IMR-90 (cell line): ENCODE results near the gene CTIF. TPM values are rescaled to one million over a fixed set of nuclear protein-coding genes. Genes with fewer than 3 reads are reported as not detected.

Experiments
- ATAC-seq: fragments of 200-7000 bp; cut with Tn5 transposase; 2 replicates; pipeline ENCODE4 v1.9.1; 2020; ENCODE audit warnings: low read depth, mild to moderate bottlenecking, moderate library complexity
- BruUV-seq: library from RNA; stranded (reverse); fragments of 400-500 nt; replicated peaks from 2 replicates; lab custom pipeline; 2021; lab: Mats Ljungman, UMichigan
- CTCF ChIA-PET: fragments of 300-600 bp; formaldehyde crosslinking; extraction: SDS; loops from one replicate; lab custom pipeline; 2021; ENCODE audit warnings: antibody characterized with exemption; lab: Yijun Ruan, JAX
- POLR2A ChIA-PET: fragments of 300-600 bp; sonication (Branson Sonifier 250); formaldehyde crosslinking; loops from one replicate; lab custom pipeline; 2022; ENCODE audit warnings: antibody characterized with exemption; ENCODE audit not compliant: unreplicated experiment; lab: Charles Lee
- DNase-seq: peaks from one replicate; pipeline ENCODE4 v3.0.0; 2013
- H2AFZ ChIP-seq: replicated peaks from 2 replicates; pipeline ENCODE3; 2013; ENCODE audit warnings: low read length, mild to moderate bottlenecking; ENCODE audit not compliant: poor library complexity
- H2AK5ac ChIP-seq: 2 replicates; pipeline ENCODE4 v1.6.1; 2013; ENCODE audit warnings: low read depth, low read length, inconsistent platforms
- H2AK9ac ChIP-seq: replicated peaks from 2 replicates; pipeline ENCODE3; 2013; ENCODE audit warnings: mild to moderate bottlenecking, low read depth, low read length, moderate library complexity; ENCODE audit not compliant: poor library complexity
- H2BK120ac ChIP-seq: 2 replicates; pipeline ENCODE4 v1.6.1; 2013; ENCODE audit warnings: low read depth, low read length, inconsistent platforms
- H2BK15ac ChIP-seq: 3 replicates; pipeline ENCODE4 v1.6.1; 2013; ENCODE audit warnings: low read depth, low read length, inconsistent platforms
- H2BK20ac ChIP-seq: 2 replicates; pipeline ENCODE4 v1.6.1; 2013; ENCODE audit warnings: low read depth, mild to moderate bottlenecking, inconsistent platforms, low read length, moderate library complexity
- H2BK5ac ChIP-seq: 2 replicates; pipeline ENCODE4 v1.6.1; 2013; ENCODE audit warnings: mild to moderate bottlenecking, low read depth, low read length, inconsistent platforms; ENCODE audit not compliant: poor library complexity, severe bottlenecking
- H3K14ac ChIP-seq: replicated peaks from 2 replicates; pipeline ENCODE4 v1.6.1; 2013; ENCODE audit warnings: low read depth, low read length, inconsistent platforms
- H3K18ac ChIP-seq: 2 replicates; pipeline ENCODE4 v1.6.1; 2013; ENCODE audit warnings: low read depth, low read length, control low read depth
- H3K23ac ChIP-seq: 2 replicates; pipeline ENCODE4 v1.6.1; 2013; ENCODE audit warnings: low read depth, low read length, inconsistent platforms
- H3K27ac ChIP-seq: 2 replicates; pipeline ENCODE4 v1.5.1; 2013; ENCODE audit warnings: mild to moderate bottlenecking, control low read depth, low read length; ENCODE audit not compliant: insufficient read depth
- H3K27me3 ChIP-seq: 2 replicates; pipeline ENCODE4 v1.6.1; 2013; ENCODE audit warnings: low read length; ENCODE audit not compliant: control insufficient read depth, insufficient read depth
- H3K36me3 ChIP-seq: 2 replicates; pipeline ENCODE4 v1.6.1; 2013; ENCODE audit warnings: low read length, mixed read lengths; ENCODE audit not compliant: control insufficient read depth, insufficient read depth
- H3K4ac ChIP-seq: 2 replicates; pipeline ENCODE4 v1.6.1; 2013; ENCODE audit warnings: low read depth, low read length, inconsistent platforms
- H3K4me1 ChIP-seq: 2 replicates; pipeline ENCODE4 v1.6.1; 2013; ENCODE audit warnings: low read length, mixed read lengths; ENCODE audit not compliant: control insufficient read depth, insufficient read depth
- H3K4me2 ChIP-seq: 2 replicates; pipeline ENCODE4 v1.6.1; 2013; ENCODE audit warnings: low read depth, mild to moderate bottlenecking, control low read depth, low read length, moderate library complexity
- H3K4me3 ChIP-seq: 2 replicates; pipeline ENCODE4 v1.5.1; 2013; ENCODE audit warnings: low read depth, mild to moderate bottlenecking, control low read depth, low read length, moderate library complexity; ENCODE audit not compliant: insufficient read depth
- H3K56ac ChIP-seq: 2 replicates; pipeline ENCODE4 v1.6.1; 2013; ENCODE audit warnings: low read length, inconsistent platforms; ENCODE audit not compliant: insufficient read depth; ENCODE audit errors: extremely low read depth
- H3K79me1 ChIP-seq, 2 experiments: 2 replicates each; pipeline ENCODE4 v1.6.1; 2013; ENCODE audit warnings: low read length in 2 of 2, inconsistent platforms in 1 of 2, low read depth in 1 of 2
- H3K9ac ChIP-seq: 2 replicates; pipeline ENCODE4 v1.6.1; 2013; ENCODE audit warnings: low read depth, low read length, control low read depth
- H3K9me1 ChIP-seq: 2 replicates; pipeline ENCODE4 v1.6.1; 2013; ENCODE audit warnings: low read length, inconsistent platforms; ENCODE audit not compliant: insufficient read depth
- H3K9me3 ChIP-seq: 2 replicates; pipeline ENCODE4 v1.6.1; 2013; ENCODE audit warnings: low read length; ENCODE audit not compliant: control insufficient read depth, insufficient read depth
- H4K20me1 ChIP-seq: 2 replicates; pipeline ENCODE4 v1.6.1; 2013; ENCODE audit warnings: low read length, inconsistent platforms; ENCODE audit not compliant: insufficient read depth
- H4K5ac ChIP-seq: 2 replicates; pipeline ENCODE4 v1.6.1; 2013; ENCODE audit warnings: mild to moderate bottlenecking, low read depth, low read length, control low read depth
- H4K8ac ChIP-seq, 2 experiments: 2 replicates each; pipeline ENCODE4 v1.6.1; 2013; ENCODE audit warnings: low read depth in 2 of 2, low read length in 2 of 2, control low read depth in 1 of 2, inconsistent platforms in 1 of 2
- H4K91ac ChIP-seq: 2 replicates; pipeline ENCODE4 v1.6.1; 2013; ENCODE audit warnings: low read depth, low read length, inconsistent platforms; ENCODE audit not compliant: insufficient read depth
- POLR2A ChIP-seq: IDR thresholded peaks from 2 replicates; pipeline ENCODE4 v1.6.1; 2012; ENCODE audit warnings: mild to moderate bottlenecking, low read depth, low read length
- RCOR1 ChIP-seq: IDR thresholded peaks from 2 replicates; pipeline ENCODE4 v1.6.1; 2012; ENCODE audit warnings: mild to moderate bottlenecking, low read length, improper control_type of control experiment; ENCODE audit not compliant: insufficient replicate concordance
- RFX5 ChIP-seq: IDR thresholded peaks from 2 replicates; pipeline ENCODE4 v1.8.0; 2012; ENCODE audit warnings: low read depth, mild to moderate bottlenecking, low read length, moderate library complexity
- WGBS, 2 experiments: methylation state at CpG; one replicate each; pipeline versions ENCODE4 v1.1.5 to v1.1.7; 2013; ENCODE audit warnings: missing lambda C conversion rate in 2 of 2; ENCODE audit not compliant: insufficient read length in 1 of 2; ENCODE audit errors: extremely low coverage in 2 of 2; 5-methylcytosine and 5-hydroxymethylcytosine counted together
- dilution Hi-C: fragments of 300-500 bp; cut with HindIII; formaldehyde crosslinking; loops from one replicate; pipeline ENCODE4 v1.14.3; 2018; ENCODE audit warnings: low sequenced_read_pairs; ENCODE audit not compliant: unreplicated experiment
- in situ Hi-C: fragments of 300-500 bp; cut with MboI; formaldehyde crosslinking; loops from 3 replicates; pipeline ENCODE4 v1.14.3; 2019; ENCODE audit warnings: low sequenced_read_pairs, inconsistent platforms, mixed read lengths
- intact Hi-C: fragments of 100-400 bp; cut with micrococcal nuclease; formaldehyde crosslinking; loops from 2 replicates; pipeline ENCODE4 v1.10.0; 2022
- polyA plus RNA-seq, 3 experiments: library from polyadenylated mRNA; depleted of rRNA; stranded (reverse); fragments of >200 nt; gene quantifications; 2 replicates each; pipeline ENCODE4 v1.2.3, GENCODE V29; 2012; ENCODE audit warnings: low replicate concordance in 1 of 3
- total RNA-seq: library from RNA; depleted of rRNA; stranded (reverse); fragments of >200 nt; gene quantifications from 2 replicates; pipeline ENCODE4 v1.2.3, GENCODE V29; 2012
- TF ChIP-seq, protein P1 (sequence below): conservative IDR thresholded peaks from 2 replicates; pipeline ENCODE4 v1.5.1; 2012; ENCODE audit warnings: mild to moderate bottlenecking, low read depth, low read length, improper control_type of control experiment

CTIF gene
- total and polyA plus RNA-seq, 2 of the 4 experiments (the other 2 are of a cell fraction) = 25.1 to 57.0 TPM

DNA sequence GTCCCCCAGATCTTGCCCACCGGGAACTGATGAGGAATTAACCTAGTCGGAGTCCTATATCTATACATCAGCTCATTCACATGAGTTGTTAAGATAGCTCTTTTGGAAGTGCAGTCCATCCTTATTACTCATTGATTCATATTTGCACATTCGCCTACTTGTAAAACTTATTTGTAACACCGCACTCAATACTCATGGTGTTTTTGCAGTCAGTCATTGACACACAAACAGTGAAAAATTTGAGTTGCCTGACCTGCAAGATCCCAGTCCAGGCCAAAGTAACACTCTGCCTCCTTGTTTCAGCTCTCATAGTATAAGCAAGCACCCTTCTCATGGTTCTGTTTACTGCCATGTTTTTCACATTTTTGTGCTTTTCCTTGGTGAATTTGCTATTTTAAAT lies 180.6 kb downstream of the CTIF start:
- Histone ChIP-seq H3K56ac (no peak overlapping the region), H2AK9ac (no peak overlapping the region), H2BK5ac (no peak overlapping the region), H3K27me3 (no peaks in the 10 kb centered on the region), H3K36me3 (peaks cover 14% of the 10 kb centered on the region), H3K9me1 (peaks cover 40% of the 10 kb centered on the region), H2AK5ac (peak overlapping the region; percentile 28; the same call in 1 of the 2 replicates), H3K4ac (peak overlapping the region; percentile 55; the same call in 1 of the 2 replicates), H3K27ac (no peak overlapping the region), H3K23ac (peak overlapping the region; percentile 49; the same call in 1 of the 2 replicates), H4K8ac (no peak overlapping the region; a peak in 1 of 4 replicates), H2AFZ (no peak overlapping the region), H3K9ac (no peak overlapping the region), H2BK15ac (no peak overlapping the region), H2BK20ac (no peak overlapping the region), H4K91ac (no peak overlapping the region), H2BK120ac (peak overlapping the region; percentile 20; the same call in 1 of the 2 replicates), H3K4me3 (no peak overlapping the region), H3K4me1 (peaks cover 25% of the 10 kb centered on the region), H3K4me2 (no peak overlapping the region), H3K9me3 (no peaks in the 10 kb centered on the region), H3K79me1 (peaks cover 49 to 82% of the 10 kb centered on the region in 2 experiments), H3K14ac (peak overlapping the region; percentile 61), H4K20me1 (peaks cover 40% of the 10 kb centered on the region), H3K18ac (no peak overlapping the region), H4K5ac (no peak overlapping the region)
- dilution Hi-C loops = no loop called here
- TF ChIP-seq POLR2A (no peak), RFX5 (no peak), RCOR1 (no peak)
- TF ChIP-seq, protein P1, sequence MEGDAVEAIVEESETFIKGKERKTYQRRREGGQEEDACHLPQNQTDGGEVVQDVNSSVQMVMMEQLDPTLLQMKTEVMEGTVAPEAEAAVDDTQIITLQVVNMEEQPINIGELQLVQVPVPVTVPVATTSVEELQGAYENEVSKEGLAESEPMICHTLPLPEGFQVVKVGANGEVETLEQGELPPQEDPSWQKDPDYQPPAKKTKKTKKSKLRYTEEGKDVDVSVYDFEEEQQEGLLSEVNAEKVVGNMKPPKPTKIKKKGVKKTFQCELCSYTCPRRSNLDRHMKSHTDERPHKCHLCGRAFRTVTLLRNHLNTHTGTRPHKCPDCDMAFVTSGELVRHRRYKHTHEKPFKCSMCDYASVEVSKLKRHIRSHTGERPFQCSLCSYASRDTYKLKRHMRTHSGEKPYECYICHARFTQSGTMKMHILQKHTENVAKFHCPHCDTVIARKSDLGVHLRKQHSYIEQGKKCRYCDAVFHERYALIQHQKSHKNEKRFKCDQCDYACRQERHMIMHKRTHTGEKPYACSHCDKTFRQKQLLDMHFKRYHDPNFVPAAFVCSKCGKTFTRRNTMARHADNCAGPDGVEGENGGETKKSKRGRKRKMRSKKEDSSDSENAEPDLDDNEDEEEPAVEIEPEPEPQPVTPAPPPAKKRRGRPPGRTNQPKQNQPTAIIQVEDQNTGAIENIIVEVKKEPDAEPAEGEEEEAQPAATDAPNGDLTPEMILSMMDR = no peak
- ChIA-PET POLR2A (no interaction called here), CTCF (no interaction called here)
- no peak for DNase-seq
- 74% methylated on average over 2 of the region's 4 CpGs; no CpG with 5 or more reads in 1 of the 2 experiments for WGBS, 2 experiments
- intact Hi-C loops = no loop called here
- BruUV-seq = no TSS peak
- no peak for ATAC-seq
- in situ Hi-C loops = no loop called here
